ENCODE measurements around the gene SAP30BP.
A peak's percentile ranks its signal among the peaks of the same experiment; 100 is the strongest.

The SAP30BP gene

DNA sequence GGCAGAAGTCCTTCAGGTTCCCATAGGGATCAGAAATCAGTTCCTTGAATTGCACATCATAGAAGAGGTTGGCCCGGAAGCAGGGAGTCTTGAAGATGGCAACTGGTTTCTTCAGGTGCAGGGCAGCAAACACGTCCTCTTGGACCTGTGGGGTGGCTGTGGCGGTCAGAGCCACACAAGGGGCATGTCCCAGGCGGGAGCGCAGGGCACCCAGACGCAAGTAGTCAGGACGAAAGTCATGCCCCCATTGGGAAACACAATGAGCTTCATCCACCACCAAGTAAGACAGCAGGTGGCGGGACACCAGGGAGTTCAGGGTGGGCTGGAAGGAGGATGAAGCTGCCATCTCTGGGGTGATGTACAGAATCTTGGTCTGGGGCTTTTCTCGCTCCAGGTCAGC is 4.6 kb upstream of the SAP30BP start:
- TF ChIP-seq CTCF (conservative IDR thresholded peaks at IDR 0.05; ENCODE audit: low read length), result no peak
- H3K4me3 ChIP-seq (ENCODE audit: low read length), result no peak overlapping the region
- DNase-seq (ENCODE audit: low read depth), result no peak

DNA sequence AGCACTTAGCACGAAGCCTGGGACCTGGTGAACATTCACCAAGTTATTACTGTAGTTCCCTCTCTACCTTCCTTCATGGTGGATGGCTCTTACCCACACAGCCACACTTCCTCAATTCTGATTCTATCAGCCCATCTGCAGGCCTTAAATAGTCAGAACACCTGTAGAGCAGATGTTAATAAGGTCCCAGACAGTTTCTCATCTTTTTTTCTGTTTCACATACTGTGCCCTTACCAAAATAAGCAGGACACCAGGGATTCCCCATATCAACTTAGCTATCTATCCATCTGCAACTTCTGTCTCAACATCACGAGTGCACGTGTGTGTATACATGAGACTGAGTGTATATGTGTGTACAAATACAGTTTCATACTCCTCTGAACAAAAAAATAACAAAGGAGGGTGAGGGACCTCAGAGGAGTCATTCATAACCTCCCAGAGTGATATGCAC is 3.0 kb upstream of the SAP30BP start:
- no peak for DNase-seq (ENCODE audit: low read depth)
- no peak overlapping the region for H3K4me3 ChIP-seq (ENCODE audit: low read length)
- no peak for TF ChIP-seq CTCF (conservative IDR thresholded peaks at IDR 0.05; ENCODE audit: low read length)

DNA sequence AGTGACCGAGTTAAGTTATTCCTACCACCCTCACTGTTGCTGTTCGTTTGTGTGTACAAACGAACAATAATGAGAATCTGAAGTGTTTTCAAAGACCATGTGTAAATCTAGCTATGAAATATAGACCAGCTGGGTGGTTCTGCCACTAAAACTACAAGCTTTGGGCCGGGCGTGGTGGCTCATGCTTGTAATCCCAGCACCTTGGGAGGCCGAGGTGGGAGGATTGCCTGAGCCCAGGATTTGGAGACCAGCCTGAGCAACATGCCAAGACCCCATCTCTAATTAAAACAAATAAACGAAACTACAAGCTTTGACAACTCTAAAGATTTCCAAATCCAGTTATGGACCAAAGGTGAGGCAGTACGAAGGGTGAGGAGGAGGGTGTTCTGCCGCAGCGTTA is 1.2 kb upstream of the SAP30BP start:
- TF ChIP-seq CTCF (conservative IDR thresholded peaks at IDR 0.05; ENCODE audit: low read length), result no peak
- DNase-seq (ENCODE audit: low read depth), result no peak
- H3K4me3 ChIP-seq (ENCODE audit: low read length), result peak overlapping the region; percentile 99

DNA sequence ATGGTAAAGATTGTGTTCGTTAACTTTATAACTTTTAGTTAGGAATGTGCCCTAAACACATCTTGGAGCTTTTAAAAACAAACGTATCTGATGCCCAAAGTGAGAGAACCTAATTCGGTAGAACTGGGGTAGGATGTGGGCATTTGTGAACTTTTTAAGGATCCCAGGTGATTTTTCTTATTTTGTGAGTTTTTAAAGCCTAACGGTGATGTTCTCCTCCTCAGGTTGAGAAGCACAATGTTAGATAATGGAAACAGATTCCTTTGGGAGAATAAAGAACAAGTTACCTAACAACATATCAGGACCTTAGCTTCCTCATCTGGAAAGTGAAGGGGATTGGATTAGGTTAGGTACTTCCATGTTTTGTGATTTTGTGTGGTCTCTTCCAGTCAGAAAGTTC is 687 bp downstream of the SAP30BP start:
- no peak for DNase-seq (ENCODE audit: low read depth)
- no peak for TF ChIP-seq CTCF (conservative IDR thresholded peaks at IDR 0.05; ENCODE audit: low read length)
- H3K4me3 ChIP-seq (ENCODE audit: low read length), result peak overlapping the region; percentile 99

GRCh38 chr17:75668489-75668888 is 1.4 kb downstream of the SAP30BP start:
- DNase-seq (ENCODE audit: low read depth), result no peak
- TF ChIP-seq CTCF (conservative IDR thresholded peaks at IDR 0.05; ENCODE audit: low read length), result no peak
- peak overlapping the region; percentile 99 for H3K4me3 ChIP-seq (ENCODE audit: low read length)

- no peak for TF ChIP-seq CTCF (conservative IDR thresholded peaks at IDR 0.05; ENCODE audit: low read length)
- H3K4me3 ChIP-seq (ENCODE audit: low read length), result no peak overlapping the region
- no peak for DNase-seq (ENCODE audit: low read depth)
These were observed 3.7 kb downstream of the SAP30BP start for GRCh38 chr17:75670868-75671267.

GRCh38 chr17:75672011-75672410 is 4.9 kb downstream of the SAP30BP start:
- DNase-seq (ENCODE audit: low read depth), result no peak
- TF ChIP-seq CTCF (conservative IDR thresholded peaks at IDR 0.05; ENCODE audit: low read length), result no peak
- H3K4me3 ChIP-seq (ENCODE audit: low read length), result no peak overlapping the region

Measured in AG10803 (cell line).